CD4-positive, alpha-beta T cell (primary cell): Measurements from ENCODE around the gene SMPDL3B. TPM values are rescaled to one million over a fixed set of nuclear protein-coding genes. Genes with fewer than 3 reads are reported as not detected.
A peak's percentile ranks its signal among the peaks of the same experiment; 100 is the strongest.

ENCODE experiments used
- ATAC-seq: fragments of 200-7000 bp; cut with Tn5 transposase; one replicate; pipeline ENCODE4 v1.10.0; 2022; ENCODE audit warnings: mild to moderate bottlenecking; ENCODE audit not compliant: poor library complexity
- CTCF ChIA-PET: fragments of 350-600 bp; sonication (Branson Sonifier 250); formaldehyde crosslinking; loops from one replicate; lab custom pipeline; 2021; ENCODE audit warnings: antibody characterized with exemption, inconsistent platforms; lab: Charles Lee
- POLR2A ChIA-PET: fragments of 350-600 bp; sonication (Branson Sonifier 250); formaldehyde crosslinking; loops from one replicate; lab custom pipeline; 2021; ENCODE audit warnings: antibody characterized with exemption, inconsistent platforms; lab: Charles Lee
- DNase-seq, 14 experiments: peaks; one replicate each; pipeline ENCODE4 v3.0.0-alpha.2; 2013 to 2020; ENCODE audit warnings: mixed read lengths in 2 of 14
- H3K27ac ChIP-seq, 2 donors: one replicate each; pipeline versions ENCODE4 v1.5.1 to v1.7.0; 2013; ENCODE audit warnings: low read length in 2 of 2, low read depth in 1 of 2, mild to moderate bottlenecking in 1 of 2
- H3K27me3 ChIP-seq, 2 experiments: 1 replicate in 1 of 2; 2 replicates in 1 of 2; pipeline versions ENCODE4 v1.6.1 to v1.7.0; 2013; ENCODE audit warnings: low read length in 2 of 2, control low read depth in 1 of 2, mild to moderate bottlenecking in 1 of 2, moderate library complexity in 1 of 2; ENCODE audit not compliant: insufficient read depth in 2 of 2, control insufficient read depth in 1 of 2
- H3K36me3 ChIP-seq: one replicate; pipeline ENCODE4 v1.6.1; 2013; ENCODE audit warnings: low read length, control low read depth; ENCODE audit not compliant: insufficient read depth
- H3K4me1 ChIP-seq: one replicate; pipeline ENCODE4 v1.6.1; 2013; ENCODE audit warnings: low read length, control low read depth; ENCODE audit not compliant: insufficient read depth
- H3K4me3 ChIP-seq: one replicate; pipeline ENCODE4 v1.5.1; 2013; ENCODE audit warnings: mild to moderate bottlenecking, low read length, moderate library complexity
- H3K9me3 ChIP-seq, 2 experiments: 1 replicate in 1 of 2; 2 replicates in 1 of 2; pipeline versions ENCODE4 v1.6.1 to v1.7.0; 2013; ENCODE audit warnings: low read length in 2 of 2, mild to moderate bottlenecking in 2 of 2, control low read depth in 1 of 2, moderate library complexity in 1 of 2; ENCODE audit not compliant: control insufficient read depth in 1 of 2, insufficient read depth in 1 of 2
- H3K27ac Mint-ChIP-seq: one replicate; pipeline ENCODE4 v1.8.0; 2020; ENCODE audit warnings: mixed read lengths
- H3K27me3 Mint-ChIP-seq: one replicate; pipeline ENCODE4 v1.8.0; 2021; ENCODE audit warnings: mixed read lengths
- H3K36me3 Mint-ChIP-seq: one replicate; pipeline ENCODE4 v1.8.0; 2021; ENCODE audit warnings: low read depth, mixed read lengths
- H3K4me1 Mint-ChIP-seq: one replicate; pipeline ENCODE4 v1.8.0; 2021; ENCODE audit warnings: low read depth, mixed read lengths
- H3K4me3 Mint-ChIP-seq: one replicate; pipeline ENCODE4 v1.8.0; 2020; ENCODE audit warnings: mild to moderate bottlenecking, mixed read lengths
- H3K9me3 Mint-ChIP-seq: one replicate; pipeline ENCODE4 v1.8.0; 2020; ENCODE audit warnings: mixed read lengths
- intact Hi-C, 2 experiments: fragments of 100-400 bp; cut with DNase I in 1 of 2; cut with micrococcal nuclease in 1 of 2; formaldehyde crosslinking; loops; one replicate each; pipeline versions ENCODE4 v1.15.1 to v1.9.0; 2023 to 2025; cut with DNase I, micrococcal nuclease
- total RNA-seq, 174 experiments: library from RNA in 2 of 174; stranded (reverse) in 2 of 174; gene quantifications; one replicate each; pipeline ENCODE4 v1.2.3 and lab custom pipeline; 2021 to 2026
- TF ChIP-seq, protein P1 (sequence below): fragments of 200-600 bp; IDR thresholded peaks from one replicate; pipeline ENCODE4 v1.8.0; 2022; ENCODE audit warnings: antibody characterized with exemption, mild to moderate bottlenecking

SMPDL3B gene
- total RNA-seq, 2 experiments from 2014 or later = not detected

DNA sequence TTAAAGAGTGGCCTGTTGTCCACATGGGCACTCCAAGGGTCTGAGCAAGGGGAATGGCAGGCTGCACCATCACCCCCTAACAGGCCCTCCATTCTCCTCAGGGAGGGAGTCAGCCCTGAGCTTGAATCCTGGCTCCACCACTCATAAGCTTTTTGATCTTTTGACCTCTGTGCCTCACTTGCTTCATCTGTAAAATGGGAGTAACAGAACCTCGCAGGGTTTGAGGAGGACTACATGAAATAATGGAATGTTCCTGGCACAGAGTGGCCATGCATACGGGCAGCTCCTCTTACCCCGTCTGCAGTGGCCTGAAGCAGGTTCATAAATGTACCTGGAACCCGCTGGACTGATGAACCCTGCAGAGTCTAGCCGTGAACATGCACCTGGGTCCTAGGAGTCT is 22.9 kb downstream of the SMPDL3B start:
- Histone ChIP-seq H3K36me3 (no peaks in the 10 kb centered on the region), H3K4me3 (no peak overlapping the region), H3K27me3 (no peaks in the 10 kb centered on the region), H3K9me3 (no peaks in the 10 kb centered on the region), H3K27ac (no peak overlapping the region), H3K4me1 (peaks cover 36% of the 10 kb centered on the region)
- intact Hi-C loops = no loop called here
- ChIA-PET CTCF (no interaction called here), POLR2A (interaction anchor here (1.1 kb wide), 1 partner anchor 14 kb away, joined by 3 read pairs; no protein-coding TSS in a partner anchor)
- no peak overlapping the region for H3K27ac Mint-ChIP-seq
- TF ChIP-seq, protein P1, sequence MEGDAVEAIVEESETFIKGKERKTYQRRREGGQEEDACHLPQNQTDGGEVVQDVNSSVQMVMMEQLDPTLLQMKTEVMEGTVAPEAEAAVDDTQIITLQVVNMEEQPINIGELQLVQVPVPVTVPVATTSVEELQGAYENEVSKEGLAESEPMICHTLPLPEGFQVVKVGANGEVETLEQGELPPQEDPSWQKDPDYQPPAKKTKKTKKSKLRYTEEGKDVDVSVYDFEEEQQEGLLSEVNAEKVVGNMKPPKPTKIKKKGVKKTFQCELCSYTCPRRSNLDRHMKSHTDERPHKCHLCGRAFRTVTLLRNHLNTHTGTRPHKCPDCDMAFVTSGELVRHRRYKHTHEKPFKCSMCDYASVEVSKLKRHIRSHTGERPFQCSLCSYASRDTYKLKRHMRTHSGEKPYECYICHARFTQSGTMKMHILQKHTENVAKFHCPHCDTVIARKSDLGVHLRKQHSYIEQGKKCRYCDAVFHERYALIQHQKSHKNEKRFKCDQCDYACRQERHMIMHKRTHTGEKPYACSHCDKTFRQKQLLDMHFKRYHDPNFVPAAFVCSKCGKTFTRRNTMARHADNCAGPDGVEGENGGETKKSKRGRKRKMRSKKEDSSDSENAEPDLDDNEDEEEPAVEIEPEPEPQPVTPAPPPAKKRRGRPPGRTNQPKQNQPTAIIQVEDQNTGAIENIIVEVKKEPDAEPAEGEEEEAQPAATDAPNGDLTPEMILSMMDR = no peak
- H3K27me3 Mint-ChIP-seq = no peaks in the 10 kb centered on the region
- ATAC-seq = no peak
- peaks cover 1% of the 10 kb centered on the region for H3K36me3 Mint-ChIP-seq
- no peaks in the 10 kb centered on the region for H3K9me3 Mint-ChIP-seq
- no peak for DNase-seq
- H3K4me1 Mint-ChIP-seq = peaks cover 16% of the 10 kb centered on the region
- no peak overlapping the region for H3K4me3 Mint-ChIP-seq

DNA sequence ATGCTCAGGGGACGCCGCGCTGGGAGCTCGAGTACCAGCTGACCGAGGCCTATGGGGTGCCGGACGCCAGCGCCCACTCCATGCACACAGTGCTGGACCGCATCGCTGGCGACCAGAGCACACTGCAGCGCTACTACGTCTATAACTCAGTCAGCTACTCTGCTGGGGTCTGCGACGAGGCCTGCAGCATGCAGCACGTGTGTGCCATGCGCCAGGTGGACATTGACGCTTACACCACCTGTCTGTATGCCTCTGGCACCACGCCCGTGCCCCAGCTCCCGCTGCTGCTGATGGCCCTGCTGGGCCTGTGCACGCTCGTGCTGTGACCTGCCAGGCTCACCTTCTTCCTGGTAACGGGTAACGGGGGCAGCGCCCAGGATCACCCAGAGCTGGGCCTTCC is 23.7 kb downstream of the SMPDL3B start:
- Mint-ChIP-seq H3K27ac (no peak overlapping the region), H3K4me1 (peaks cover 16% of the 10 kb centered on the region), H3K4me3 (no peak overlapping the region), H3K9me3 (no peaks in the 10 kb centered on the region), H3K36me3 (peaks cover 10% of the 10 kb centered on the region), H3K27me3 (no peaks in the 10 kb centered on the region)
- peak in 1 of 14 experiments; percentile 22 for DNase-seq
- Histone ChIP-seq H3K4me1 (peaks cover 36% of the 10 kb centered on the region), H3K9me3 (no peaks in the 10 kb centered on the region), H3K27me3 (no peaks in the 10 kb centered on the region), H3K27ac (no peak overlapping the region), H3K4me3 (no peak overlapping the region), H3K36me3 (peaks cover 5% of the 10 kb centered on the region)
- CTCF ChIA-PET = interaction anchor here (1.3 to 2.1 kb wide), 2 partner anchors 18 to 22 kb away, joined by 3 to 10 read pairs; no protein-coding TSS in a partner anchor
- TF ChIP-seq, protein P1 = no peak
- ATAC-seq = no peak
- POLR2A ChIA-PET = interaction anchor here (0.8 to 1.8 kb wide), 2 partner anchors 35 to 623 kb away, joined by 3 to 4 read pairs; no protein-coding TSS in a partner anchor
- intact Hi-C loops = no loop called here

DNA sequence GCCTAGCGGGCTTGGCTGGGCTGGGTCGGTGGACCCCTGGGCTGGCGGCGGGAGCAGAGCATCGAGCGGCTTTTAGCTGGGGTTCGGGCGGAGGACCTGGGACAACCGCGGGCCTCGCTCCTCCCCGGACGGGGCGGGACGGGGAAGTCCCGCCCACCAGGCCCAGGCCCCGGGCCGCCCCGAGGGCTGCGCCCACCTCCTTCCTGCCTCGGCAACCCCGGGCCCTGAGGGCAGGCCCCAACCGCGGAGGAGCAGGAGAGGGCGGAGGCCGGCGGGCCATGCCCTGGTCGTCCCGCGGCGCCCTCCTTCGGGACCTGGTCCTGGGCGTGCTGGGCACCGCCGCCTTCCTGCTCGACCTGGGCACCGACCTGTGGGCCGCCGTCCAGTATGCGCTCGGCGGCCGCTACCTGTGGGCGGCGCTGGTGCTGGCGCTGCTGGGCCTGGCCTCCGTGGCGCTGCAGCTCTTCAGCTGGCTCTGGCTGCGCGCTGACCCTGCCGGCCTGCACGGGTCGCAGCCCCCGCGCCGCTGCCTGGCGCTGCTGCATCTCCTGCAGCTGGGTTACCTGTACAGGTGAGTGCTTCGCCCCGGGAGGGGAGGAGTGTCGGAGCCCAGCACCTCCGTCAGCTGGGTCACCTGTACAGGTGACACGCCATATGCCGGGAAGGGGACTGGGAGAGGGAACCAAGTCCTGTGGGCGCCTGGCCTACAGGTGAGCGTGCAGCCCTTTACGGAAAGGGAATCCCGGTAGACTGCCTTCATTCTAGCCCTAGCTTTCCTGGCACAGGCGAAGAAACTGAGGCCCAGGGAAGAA is 25.2 kb downstream of the SMPDL3B start, which contains the start of gene XKR8:
XKR8 (plus strand) TSS at position 182 of the 812 bp plus-strand sequence; CDS start at position 279, 97 bp downstream.
- peak within 1 kb of the TSS; percentile 80 for H3K27ac Mint-ChIP-seq
- ATAC-seq = peak; percentile 99
- ChIA-PET POLR2A (interaction anchor here (0.5 to 1.8 kb wide), 16 partner anchors 8 to 298 kb away, joined by 3 to 11 read pairs (median 4); partner anchors contain the start of genes IFI6 and STX12), CTCF (interaction anchor here (0.7 to 2.1 kb wide), 8 partner anchors 13 to 128 kb away, joined by 3 to 10 read pairs (median 3); partner anchors contain the start of gene EYA3)
- Histone ChIP-seq H3K4me1 (peaks cover 36% of the 10 kb centered on the region), H3K9me3 (no peaks in the 10 kb centered on the region), H3K4me3 (peak within 1 kb of the TSS; percentile 94), H3K27me3 (no peaks in the 10 kb centered on the region), H3K36me3 (peaks cover 17% of the 10 kb centered on the region), H3K27ac (peak within 1 kb of the TSS; percentile 67 to 79)
- H3K4me1 Mint-ChIP-seq = peaks cover 16% of the 10 kb centered on the region
- peak within 1 kb of the TSS; percentile 81 for H3K4me3 Mint-ChIP-seq
- no peaks in the 10 kb centered on the region for H3K9me3 Mint-ChIP-seq
- H3K36me3 Mint-ChIP-seq = peaks cover 19% of the 10 kb centered on the region
- peak; percentile 72 to 93 (median 84) for DNase-seq
- TF ChIP-seq, protein P1 = no peak
- no peaks in the 10 kb centered on the region for H3K27me3 Mint-ChIP-seq
- intact Hi-C loops = loop anchor here in 1 of 2 experiments (5.0 kb wide), 2 partner anchors 98 to 127 kb away; partner anchors contain the start of gene EYA3
